Renal cortical epithelial cell (primary cell): Measurements from ENCODE around the gene ANKRD11. TPM values are rescaled to one million over a fixed set of nuclear protein-coding genes. Genes with fewer than 3 reads are reported as not detected.
"Not testable (repeated sequence)": the region's sequence is repeated elsewhere in the genome, so short reads cannot be mapped to it uniquely, and the experiment has no call there.

Source experiments
- DNase-seq: peaks from one replicate; pipeline ENCODE4 v3.0.0-alpha.2; 2011; ENCODE audit warnings: low read depth
- total RNA-seq: library from RNA; depleted of rRNA; stranded (reverse); fragments of >200 nt; gene quantifications from 2 replicates; pipeline ENCODE4 v1.2.3, GENCODE V29; 2014

ANKRD11 gene
- total RNA-seq, 1 donor from 2014 or later = 96.9 TPM

DNA sequence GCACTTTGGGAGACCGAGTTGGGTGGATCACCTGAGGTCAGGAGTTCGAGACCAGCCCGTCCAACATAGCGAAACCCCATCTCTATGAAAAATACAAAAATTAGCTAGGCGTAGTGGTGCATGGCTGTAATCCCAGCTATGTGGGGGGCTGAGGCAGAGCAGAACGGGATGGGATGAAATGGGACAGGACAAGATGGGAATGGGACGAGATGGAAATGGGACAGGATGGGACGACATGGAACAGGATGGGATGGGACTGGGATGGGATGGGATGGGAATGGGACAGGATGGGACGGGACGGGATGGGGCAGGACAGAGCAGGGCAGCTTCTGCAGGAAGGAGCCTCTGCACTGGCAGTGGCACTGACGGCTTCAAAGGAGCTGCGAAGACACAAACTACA, 106.1 kb downstream of the ANKRD11 start:
- no peak for DNase-seq

DNA sequence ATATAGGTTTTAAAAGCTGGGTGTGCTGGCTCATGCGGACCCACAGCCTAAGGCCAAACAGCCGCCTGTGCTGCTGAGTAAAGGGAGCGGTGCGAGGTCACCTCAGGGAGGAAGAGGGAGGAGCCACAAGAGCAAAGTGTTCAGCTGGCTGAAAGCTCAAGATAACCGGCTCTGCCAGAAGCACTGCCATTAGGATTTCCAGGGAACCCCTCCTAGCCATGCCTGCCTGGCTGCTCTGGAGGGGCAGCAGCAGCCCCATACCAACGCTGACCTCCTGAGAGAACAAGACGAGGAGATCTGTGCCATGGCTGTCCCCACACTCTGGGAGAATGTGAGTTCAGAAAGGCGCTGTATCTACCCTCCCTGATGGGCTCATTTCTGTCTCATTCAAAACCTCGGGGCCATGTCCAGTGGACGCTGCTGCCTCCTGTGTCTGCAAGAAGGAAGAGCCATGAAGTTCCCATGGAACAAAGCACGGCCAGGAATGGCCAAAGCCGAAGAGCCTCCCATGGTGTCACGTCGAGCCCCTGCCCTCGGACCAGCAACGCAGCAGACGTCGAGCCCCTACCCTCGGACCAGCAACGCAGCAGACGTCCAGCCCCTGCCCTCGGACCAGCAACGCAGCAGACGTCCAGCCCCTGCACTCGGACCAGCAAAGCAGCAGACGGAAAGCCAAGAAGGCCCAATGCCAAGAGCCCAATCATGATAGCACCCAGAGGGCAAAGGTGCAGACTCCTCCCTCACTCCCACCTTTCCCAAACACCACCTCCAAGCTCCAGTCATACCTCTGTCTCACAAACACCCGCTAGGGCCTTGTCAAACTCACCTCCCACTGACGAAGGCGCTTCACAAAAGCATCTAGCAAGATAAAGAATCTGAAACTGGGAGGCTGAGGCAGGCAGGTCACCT, 107.0 kb downstream of the ANKRD11 start:
- DNase-seq = peak; percentile 59

DNA sequence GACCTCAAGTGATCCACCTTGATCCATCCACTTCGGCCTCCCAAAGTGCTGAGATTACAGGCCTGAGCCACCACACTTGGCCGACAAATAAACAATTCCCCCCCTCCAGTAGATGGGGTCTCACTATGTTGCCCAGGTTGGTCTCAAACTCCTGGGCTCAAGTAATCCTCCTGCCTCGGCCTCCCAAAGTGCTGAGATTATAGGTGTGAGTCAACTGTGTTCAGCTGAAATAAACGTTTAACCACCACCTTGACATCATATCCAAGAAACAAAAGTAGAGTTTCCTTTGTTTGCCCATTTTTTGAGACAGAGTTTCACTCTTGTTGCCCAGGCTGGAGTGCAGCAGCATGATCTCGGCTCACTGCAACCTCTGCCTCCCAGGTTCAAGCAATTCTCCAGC, 107.8 kb downstream of the ANKRD11 start:
- not testable (repeated sequence) for DNase-seq

DNA sequence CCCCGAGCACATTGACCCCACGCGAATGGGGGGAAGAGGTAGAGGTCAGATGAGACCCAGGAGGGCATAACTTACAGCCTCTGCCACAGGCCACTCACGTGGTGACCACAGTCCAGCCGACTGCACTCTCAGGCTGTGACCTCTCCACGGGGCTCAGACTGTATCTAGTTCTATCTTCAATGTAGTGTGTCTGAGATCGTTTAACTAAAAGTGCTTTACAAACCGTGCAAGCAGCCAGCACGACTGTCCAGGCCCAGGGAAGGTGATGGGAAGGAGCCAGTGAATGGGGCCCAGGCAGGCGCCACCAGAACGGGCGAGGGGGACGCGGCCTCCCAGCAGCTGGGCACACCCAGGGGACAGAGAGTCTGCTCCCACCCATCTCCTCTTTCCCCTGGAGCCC, 108.6 kb downstream of the ANKRD11 start:
- no peak for DNase-seq

DNA sequence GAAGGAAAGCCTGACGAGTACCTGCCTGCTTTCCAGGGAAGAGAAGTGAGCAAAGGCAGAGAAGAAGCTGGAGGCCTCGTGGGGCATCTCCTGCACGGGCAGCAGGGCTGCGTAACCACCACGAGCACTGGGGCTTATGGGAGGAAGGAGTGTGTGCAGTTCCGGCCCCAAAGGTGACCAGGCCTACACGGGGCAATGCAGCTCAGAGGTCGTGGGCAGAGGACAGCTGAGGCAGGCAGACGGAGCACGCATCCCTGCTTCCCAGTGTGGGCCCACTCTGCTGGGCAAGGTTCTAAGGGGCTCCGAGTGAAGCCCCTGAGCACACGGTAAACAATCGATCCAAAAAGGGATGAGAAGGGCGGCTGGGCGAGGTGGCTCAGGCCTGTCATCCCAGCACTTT, 109.7 kb downstream of the ANKRD11 start:
- no peak for DNase-seq

DNA sequence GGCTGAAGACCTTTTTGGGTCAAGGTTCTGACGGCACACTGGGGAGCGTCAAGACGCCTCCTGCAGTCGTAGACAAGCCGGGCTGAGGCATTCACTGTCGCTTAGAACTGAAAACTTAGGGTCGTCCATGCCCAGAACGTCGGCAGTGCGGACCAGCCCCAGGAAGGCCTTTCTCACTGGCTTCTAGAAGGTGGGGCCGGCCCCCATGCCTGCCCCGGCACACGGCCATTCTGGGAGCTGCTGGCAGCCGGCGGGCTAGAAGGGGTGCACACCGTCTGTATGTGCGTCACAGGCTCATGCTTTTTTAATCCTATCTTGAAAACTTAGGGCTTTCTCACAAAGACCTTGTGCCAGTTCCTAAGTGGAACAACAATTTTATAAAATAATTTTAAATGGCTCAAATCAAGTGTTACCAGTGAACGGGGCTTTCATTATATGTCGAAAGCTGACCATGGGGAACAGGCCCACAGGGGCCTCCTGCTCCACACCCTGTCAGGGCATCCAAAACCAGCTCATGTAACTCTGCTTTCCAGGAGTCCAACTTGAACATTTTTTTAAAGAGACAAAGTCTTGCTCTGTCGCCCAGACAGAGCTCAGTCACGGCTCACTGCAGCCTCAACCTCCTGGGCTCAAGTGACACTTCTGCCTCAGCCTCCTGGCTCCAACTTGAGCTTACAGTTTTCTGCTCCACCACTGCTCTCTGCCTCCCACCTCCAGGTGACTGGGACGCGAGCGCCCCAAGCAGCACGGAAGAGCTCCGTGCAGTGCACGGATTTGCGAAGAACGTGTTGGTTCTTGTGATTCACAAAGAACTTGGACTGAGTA, 111.2 kb downstream of the ANKRD11 start:
- peak; percentile 32 for DNase-seq

DNA sequence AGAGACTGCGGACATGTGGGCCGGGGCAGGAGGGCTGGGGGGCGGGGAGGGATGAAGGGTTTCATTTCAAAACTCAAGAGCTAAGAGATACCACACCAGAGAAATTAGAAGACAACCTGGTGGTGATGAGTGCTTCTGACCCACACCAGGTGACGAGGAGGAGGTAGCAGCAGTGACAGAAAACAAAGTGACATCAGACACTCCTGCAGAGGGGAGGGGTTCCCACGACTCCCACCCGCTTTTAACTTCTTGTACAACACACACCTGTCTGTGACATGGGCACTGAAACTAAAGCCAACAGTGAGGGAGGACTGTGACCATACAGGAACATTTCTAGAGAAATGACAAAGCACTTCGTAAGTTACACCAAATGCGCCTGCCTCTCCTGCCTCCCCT, 112.9 kb downstream of the ANKRD11 start:
- no peak for DNase-seq

DNA sequence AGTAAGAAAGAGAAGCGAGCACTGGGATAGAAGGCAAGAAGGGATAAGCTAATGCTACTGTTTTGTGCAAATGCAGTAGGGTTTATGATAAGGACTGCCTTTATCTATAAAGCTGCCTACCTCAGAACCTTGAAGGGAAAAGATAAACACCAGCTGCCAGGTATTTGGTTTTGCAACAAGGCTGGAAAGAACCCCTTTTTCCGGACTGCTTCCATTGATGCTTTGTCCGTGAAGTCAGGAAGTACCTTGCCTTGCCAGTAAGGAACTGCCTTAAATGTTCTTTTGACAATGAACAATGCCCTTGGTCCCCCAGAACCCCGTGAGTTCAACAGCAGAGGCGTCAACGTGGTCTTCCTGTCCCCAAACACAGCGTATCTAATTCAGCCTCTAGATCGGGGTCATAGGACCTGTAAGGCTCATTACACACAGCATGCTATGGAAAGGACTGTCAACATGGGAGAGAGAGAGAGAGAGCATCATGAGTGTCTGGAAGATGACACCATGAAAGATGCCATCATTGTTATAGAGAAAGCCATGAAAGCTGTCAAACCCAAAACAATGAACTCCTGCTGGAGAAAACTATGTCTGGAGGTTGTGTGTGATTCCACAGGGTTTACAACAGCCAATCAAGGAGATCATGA, 113.4 kb downstream of the ANKRD11 start:
- no peak for DNase-seq

DNA sequence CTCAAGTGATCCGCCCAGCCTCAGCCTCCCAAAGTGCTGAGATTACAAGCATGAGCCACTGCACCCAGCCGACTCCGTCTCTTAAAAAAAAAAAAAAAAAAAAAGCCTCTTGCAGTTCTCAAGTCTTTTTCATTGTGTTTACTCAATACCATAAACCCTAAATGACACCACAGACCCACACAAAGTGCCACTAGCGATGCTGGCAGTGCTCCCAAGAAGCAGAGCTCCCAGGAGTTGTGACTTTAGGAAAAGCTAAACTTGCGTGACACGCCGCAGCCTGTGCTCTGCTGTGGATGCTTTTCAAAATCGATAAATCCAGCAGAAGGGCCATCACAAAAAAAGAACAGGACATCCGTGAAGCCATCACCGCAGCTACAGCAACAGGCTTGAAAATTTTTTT, 114.7 kb downstream of the ANKRD11 start:
- no peak for DNase-seq

DNA sequence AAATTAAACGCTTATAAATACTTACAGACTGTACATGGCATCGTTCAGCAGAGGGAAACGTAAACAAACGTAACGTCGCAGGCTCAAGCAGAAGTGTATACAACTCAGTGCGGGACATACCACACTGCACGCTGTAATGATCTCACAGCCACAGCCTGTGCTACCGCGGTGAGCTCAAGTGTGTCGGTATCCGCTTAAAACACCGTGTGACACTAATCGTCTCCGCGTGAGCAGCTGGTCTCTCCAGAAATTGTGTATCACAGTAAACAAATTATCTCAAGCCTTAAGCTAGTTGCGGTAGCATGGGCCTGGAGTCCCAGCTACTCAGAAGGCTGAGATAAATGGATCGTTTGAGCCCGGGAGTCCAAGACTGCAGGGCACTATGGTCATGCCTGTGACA, 115.3 kb downstream of the ANKRD11 start:
- DNase-seq = peak; percentile 38

DNA sequence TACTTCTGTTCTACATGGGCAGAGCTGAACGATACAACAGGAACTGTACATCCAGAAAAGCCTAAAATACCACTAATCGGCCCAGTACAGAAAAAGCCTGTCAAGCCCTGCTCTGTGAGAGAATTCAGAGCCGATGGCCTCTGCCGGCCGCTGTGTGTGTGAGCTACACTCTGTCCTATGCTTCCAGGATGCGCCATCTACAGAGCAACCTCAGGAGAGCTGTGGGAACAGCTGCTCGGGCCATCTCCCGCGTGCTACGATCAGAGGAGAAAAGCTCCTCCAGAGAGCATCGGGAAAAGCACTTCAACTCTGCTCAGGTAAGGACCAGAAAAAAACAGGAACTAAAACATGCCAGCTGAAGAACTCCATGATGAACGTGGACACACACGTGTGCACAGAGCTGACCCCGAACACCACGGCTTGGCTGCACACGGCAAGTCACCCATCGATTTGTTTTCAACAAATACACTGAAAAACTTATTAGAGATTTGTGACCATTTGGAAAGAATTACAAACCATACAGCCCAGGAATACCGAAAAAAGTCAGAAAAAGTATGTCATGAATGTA, 115.9 kb downstream of the ANKRD11 start:
- no peak for DNase-seq

DNA sequence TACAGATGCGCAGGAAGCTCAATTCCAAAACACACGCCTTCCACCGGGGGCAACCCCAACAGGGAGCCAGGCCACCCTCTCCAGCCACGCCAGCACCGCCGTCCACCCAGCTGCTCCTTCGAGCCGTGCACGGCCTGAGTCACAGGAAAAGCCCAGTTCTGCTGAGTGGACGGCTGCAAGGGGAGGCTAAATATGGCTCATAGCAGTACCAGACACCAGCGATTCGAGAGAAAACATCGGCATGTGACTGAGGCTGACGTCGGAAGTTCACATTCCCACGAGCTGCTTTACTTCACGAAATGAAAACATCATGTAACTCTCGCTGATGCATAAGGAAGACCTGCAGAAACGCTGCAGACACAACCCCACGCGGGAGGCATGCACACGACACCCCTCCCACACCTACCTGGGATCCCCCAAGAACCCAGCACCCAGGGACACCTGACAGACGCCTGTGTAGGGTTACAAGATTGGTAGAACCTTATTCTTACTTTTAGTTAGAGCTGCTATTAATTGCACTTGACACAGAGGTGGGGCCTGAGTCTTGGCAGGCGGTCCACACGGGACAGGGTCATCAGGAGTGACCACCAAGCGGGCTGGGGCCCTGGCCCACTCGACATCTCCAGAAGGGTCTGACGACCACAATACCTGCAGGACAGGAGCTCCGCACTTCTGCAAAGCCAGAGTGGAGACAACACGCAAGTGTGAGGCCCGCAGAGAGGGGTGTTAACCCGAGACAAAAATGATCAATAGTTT, 116.8 kb downstream of the ANKRD11 start:
- peak; percentile 45 for DNase-seq

DNA sequence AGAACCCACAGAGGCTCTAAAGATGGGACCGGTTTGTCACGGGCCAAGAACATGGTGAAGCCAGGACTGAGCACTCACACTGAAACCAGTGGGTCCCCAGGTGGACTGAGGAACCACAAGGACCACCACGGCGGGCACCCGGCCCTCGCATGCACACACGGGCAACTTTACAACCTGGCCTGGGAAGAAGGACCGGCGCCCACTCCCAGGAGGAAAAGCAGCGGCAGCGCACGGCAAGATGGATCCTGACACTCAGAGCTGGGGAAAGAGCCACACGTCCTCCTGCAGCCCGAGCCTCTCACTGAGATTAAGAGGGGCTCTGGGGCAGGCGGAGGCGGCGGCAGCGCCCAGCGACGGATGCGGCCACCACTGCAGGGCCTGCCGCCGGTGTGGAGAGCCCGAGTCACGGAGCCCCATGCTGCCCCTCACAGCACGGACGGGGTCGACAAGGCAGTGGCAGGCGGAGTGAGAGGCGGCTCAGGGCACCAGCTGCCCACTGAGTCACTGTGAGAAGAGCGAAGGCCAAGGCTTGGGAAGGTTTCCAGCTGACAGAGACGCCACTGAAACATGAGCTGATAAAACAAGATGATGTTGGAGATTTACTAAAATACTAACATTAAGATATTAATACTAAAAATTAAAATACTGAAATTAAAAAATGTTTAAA, 118.3 kb downstream of the ANKRD11 start:
- DNase-seq = no peak

DNA sequence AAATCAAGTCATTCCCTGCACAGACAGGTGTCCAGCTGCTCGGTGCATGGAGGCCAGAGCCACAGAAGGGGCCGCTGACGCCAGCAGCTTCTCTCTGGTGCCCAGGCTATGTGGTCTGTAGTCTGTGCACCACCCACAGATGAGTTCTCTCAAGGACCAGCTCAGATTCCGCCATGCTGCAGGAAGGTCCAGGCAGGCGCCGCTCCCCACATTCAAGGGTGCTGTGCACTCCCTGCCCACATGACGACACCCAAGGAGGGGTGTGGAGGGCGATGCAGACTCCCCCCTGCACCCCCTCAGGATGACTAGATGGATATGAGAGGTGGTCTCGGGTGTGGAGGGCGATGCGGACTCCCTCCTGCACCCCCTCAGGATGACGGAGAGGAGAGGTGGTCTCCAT, 119.0 kb downstream of the ANKRD11 start:
- DNase-seq = no peak

DNA sequence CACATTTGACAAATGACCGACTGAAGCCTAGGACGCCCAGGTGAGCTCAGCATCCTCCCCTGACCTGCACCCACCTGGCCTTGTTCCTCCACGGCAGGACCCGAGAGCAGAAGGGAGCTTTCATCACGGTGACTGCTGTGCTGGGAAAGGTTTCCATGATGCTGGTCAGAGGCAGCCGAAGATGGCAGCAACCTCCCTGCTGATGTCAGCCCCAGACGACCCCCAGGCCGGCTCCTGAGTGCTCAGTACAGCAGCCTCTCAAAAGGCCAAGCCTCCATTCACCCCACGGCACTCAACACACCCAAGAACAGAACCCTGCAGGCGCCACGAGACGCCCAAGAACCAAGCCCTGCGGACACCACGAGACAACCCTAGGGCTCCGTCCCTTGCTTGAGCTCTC, 119.8 kb downstream of the ANKRD11 start:
- no peak for DNase-seq

DNA sequence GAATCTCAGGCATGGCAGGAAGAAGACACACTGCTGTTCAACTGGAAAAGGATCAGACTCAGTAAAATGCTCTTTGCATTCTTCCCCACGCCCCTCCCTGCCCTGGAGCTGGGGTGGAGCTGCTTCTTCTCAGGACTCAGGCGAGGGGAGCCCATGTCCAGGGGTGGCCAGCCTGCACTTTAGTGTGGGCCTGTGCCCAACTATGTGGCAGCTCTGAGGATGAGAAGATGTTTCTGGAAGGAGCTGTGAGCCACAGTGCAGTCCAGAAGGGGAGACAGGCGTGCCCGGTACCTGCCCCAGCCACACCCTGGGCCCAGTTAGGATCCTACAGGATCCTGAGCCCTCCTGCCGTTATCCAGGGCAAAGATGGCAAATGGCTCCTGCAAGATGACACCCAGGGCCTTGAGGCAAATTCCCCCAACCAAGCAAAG, 120.3 kb downstream of the ANKRD11 start:
- DNase-seq = no peak

DNA sequence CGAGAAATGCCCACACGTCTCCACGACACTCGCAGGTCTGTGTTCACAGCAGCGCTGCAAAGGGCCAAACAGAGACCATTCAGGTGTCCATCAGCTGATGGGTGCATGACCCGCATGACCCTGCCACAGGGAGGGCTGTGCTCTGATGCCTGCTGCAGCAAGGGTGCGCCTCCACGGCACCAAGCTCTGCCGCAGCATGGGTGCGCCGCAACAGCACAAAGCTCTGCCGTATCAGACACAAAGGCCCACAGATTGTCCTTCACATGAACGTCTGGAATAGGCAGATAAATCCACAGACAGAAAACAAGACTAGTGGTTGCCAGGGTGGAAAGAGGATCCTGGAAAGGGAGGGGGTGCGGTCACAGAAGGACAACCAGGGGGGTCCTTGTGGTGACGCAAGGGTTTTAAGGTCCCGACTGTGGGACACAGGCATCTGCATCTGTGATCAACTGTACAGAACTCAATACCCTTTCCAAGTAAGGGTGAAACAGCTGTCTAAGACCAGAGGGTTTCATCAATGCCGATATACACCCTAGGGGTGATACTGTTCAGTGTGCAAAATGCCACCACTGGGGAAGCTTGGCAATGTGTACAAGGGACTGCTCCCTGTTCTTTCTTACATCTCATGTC, 121.0 kb downstream of the ANKRD11 start:
- DNase-seq = no peak

DNA sequence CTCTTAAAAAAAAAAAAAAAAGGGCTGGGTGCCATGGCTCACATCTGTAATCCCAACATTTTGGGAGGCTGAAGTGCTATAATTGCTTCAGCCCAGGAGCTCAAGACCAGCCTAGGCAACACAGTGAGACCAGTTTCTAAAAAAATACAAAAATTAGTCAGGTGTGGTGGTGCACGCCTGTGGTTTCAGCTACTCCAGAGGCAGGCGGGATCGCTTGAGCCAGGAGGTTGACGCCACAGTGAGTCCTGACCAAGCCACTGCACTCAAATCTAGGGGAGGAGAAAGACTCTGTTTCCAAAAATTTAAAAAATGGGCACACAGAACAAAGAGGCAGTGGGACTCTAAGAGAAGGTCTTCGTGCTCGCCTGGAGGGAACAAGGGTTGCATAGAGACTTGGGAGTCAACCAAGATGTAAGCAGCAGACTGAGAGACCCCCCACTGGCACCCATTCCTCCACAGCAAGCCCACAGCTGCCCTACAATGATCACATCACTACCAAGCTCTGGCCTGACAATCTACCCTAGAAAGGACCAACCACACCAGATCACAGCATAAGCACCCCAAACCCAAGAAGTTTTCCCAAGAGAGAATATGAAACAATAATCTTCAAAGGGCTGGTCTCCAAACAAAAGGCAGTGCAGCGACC, 121.6 kb downstream of the ANKRD11 start:
- no peak for DNase-seq

DNA sequence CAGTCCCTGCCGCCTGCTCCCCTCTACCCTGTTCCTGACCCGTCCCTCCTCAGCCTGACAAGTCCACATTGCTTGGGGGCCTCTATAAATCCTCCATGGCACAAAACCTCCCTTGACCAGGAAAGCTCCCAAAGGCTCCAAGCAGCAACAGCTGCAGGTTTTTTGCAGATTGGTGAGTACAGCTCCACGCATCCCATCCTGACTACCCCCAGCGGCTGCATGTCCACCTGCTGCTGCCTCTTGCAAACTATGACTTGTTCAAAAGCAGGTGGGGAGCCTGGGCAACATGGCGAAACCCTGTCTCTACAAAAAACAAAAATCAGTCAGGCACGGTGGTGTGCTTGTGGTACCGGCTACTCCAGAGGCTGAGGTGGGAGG, 122.8 kb downstream of the ANKRD11 start:
- DNase-seq = no peak
